Activated naive CD4-positive, alpha-beta T cell treated with anti-CD3 and anti-CD28 coated beads, Interleukin-2, amount 50 U/mL, for 72 hours (primary cell): ENCODE results near the gene IFIT5. TPM values are rescaled to one million over a fixed set of nuclear protein-coding genes. Genes with fewer than 3 reads are reported as not detected.
A peak's percentile ranks its signal among the peaks of the same experiment; 100 is the strongest.

Source experiments
- ATAC-seq, 2 donors: fragments of 150-1000 bp; cut with Tn5 transposase; 2 replicates each; pipeline ENCODE4 v1.10.0; 2021; ENCODE audit warnings: mild to moderate bottlenecking in 2 of 2, moderate library complexity in 2 of 2
- DNase-seq, 2 donors: peaks; one replicate each; pipeline ENCODE4 v3.0.0; 2021 to 2022; ENCODE audit warnings: low spot score in 2 of 2
- H3K27ac Mint-ChIP-seq, 2 donors: one replicate each; pipeline ENCODE4 v1.8.0; 2022; ENCODE audit warnings: mild to moderate bottlenecking in 2 of 2, mixed read lengths in 2 of 2
- H3K36me3 Mint-ChIP-seq, 2 donors: one replicate each; pipeline ENCODE4 v1.8.0; 2022; ENCODE audit warnings: mixed read lengths in 2 of 2
- H3K9me3 Mint-ChIP-seq, 2 donors: one replicate each; pipeline ENCODE4 v1.8.0; 2022; ENCODE audit warnings: mixed read lengths in 2 of 2
- total RNA-seq, 2 donors: library from RNA; stranded (reverse); gene quantifications; one replicate each; pipeline ENCODE4 v1.2.3, GENCODE V29; 2022

Gene IFIT5, protein sequence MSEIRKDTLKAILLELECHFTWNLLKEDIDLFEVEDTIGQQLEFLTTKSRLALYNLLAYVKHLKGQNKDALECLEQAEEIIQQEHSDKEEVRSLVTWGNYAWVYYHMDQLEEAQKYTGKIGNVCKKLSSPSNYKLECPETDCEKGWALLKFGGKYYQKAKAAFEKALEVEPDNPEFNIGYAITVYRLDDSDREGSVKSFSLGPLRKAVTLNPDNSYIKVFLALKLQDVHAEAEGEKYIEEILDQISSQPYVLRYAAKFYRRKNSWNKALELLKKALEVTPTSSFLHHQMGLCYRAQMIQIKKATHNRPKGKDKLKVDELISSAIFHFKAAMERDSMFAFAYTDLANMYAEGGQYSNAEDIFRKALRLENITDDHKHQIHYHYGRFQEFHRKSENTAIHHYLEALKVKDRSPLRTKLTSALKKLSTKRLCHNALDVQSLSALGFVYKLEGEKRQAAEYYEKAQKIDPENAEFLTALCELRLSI
- 10 to 100 TPM in 1 of 2 donors, 1 to 10 TPM in 1; 3.1 to 10.9 TPM for total RNA-seq

- DNase-seq = peak; percentile 61 to 79
- Mint-ChIP-seq H3K27ac (peak within 1 kb of the TSS; percentile 91 to 97), H3K36me3 (peaks cover 23% of the 10 kb centered on the region in 2 donors), H3K9me3 (peaks cover 7% of the 10 kb centered on the region in 2 donors)
- peak; percentile 81 to 83 for ATAC-seq
Observed at GRCh38 chr10:89414146-89414878, at the start of gene IFIT5. IFIT5 (plus strand) TSS chr10:89414568; CDS start chr10:89414799, 231 bp downstream.

- Mint-ChIP-seq H3K9me3 (no peaks in the 10 kb centered on the region), H3K36me3 (no peaks in the 10 kb centered on the region), H3K27ac (no peak overlapping the region)
- no peak for DNase-seq
- peak in 1 of 2 donors; percentile 90 for ATAC-seq
Observed at GRCh38 chr10:89367529-89367928, 46.8 kb upstream of the IFIT5 start.

GRCh38 chr10:89368129-89368528 lies 46.2 kb upstream of the IFIT5 start:
- no peak for DNase-seq
- no peaks in the 10 kb centered on the region for H3K36me3 Mint-ChIP-seq
- H3K9me3 Mint-ChIP-seq = no peaks in the 10 kb centered on the region
- no peak overlapping the region for H3K27ac Mint-ChIP-seq
- ATAC-seq = no peak

- ATAC-seq (no peak), DNase-seq (no peak)
- Mint-ChIP-seq H3K27ac (no peak overlapping the region), H3K9me3 (no peaks in the 10 kb centered on the region), H3K36me3 (no peaks in the 10 kb centered on the region)
Observed at GRCh38 chr10:89369156-89370105, 44.9 kb upstream of the IFIT5 start.

DNA sequence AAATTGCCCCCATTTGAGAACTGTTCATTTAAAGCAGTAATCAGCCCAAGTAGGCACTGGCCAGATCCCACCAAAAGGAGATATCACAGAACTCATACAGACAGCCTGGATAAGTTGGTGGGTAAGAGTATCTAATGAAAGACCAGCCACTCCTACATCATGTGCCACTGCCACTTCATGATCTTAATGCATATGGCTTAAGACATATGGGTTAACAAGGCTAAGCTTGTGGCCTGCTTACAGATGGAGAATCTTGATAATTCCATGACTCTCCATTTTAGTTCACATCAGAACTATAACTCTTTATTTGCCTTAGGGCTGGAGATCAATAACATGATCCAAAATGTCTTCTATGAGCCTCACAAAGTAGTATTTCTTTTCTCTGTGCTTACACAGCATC lies 43.3 kb upstream of the IFIT5 start:
- H3K36me3 Mint-ChIP-seq = no peaks in the 10 kb centered on the region
- no peak overlapping the region for H3K27ac Mint-ChIP-seq
- ATAC-seq = no peak
- no peaks in the 10 kb centered on the region for H3K9me3 Mint-ChIP-seq
- DNase-seq = no peak

DNA sequence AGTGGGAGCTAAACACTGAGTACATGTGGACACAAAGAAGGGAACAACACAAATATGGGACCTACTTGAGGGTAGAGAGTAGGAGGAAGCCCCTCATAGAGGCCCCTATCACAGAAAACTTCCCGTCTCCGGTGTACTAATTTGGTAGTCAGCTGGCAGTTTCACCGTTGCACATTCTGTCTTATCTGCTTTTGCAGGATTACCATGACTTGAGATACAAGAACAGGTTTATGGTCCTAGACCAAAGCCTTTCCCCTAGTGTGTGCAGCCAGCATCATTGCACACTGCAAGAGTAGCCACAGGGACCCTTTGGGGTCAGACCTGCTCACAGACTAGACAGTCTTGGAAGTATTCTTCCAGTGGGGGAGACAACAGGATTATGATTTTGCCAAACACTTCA lies 42.4 kb upstream of the IFIT5 start:
- H3K9me3 Mint-ChIP-seq = no peaks in the 10 kb centered on the region
- DNase-seq (no peak), ATAC-seq (no peak)
- H3K27ac Mint-ChIP-seq = no peak overlapping the region
- H3K36me3 Mint-ChIP-seq = no peaks in the 10 kb centered on the region

- ATAC-seq (no peak), DNase-seq (no peak)
- no peak overlapping the region for H3K27ac Mint-ChIP-seq
- H3K9me3 Mint-ChIP-seq = no peaks in the 10 kb centered on the region
- no peaks in the 10 kb centered on the region for H3K36me3 Mint-ChIP-seq
Observed at GRCh38 chr10:89373916-89374711, 40.3 kb upstream of the IFIT5 start.

DNA sequence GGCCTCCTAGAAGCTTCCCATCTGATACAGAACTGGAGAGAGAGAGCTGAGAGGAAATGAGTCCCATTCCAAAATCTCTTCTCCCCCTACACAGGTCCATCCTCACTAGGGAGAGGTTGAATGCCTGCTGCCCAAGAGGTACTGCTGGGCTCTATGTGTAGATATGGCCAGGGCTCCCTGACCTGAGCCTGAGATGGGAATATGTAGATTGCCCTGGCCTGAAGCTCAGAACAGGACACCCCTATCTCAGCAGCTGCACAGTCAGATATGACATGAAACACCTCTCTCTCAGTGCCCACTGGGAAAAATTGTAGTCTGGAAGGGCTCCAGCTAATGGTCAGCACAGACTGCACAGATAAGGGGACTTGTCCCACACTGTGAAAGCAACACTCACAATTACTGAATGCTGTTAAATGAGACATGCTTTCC lies 39.6 kb upstream of the IFIT5 start:
- no peaks in the 10 kb centered on the region for H3K36me3 Mint-ChIP-seq
- H3K9me3 Mint-ChIP-seq = no peaks in the 10 kb centered on the region
- ATAC-seq = no peak
- no peak for DNase-seq
- H3K27ac Mint-ChIP-seq = no peak overlapping the region

- DNase-seq = no peak
- Mint-ChIP-seq H3K36me3 (no peaks in the 10 kb centered on the region), H3K9me3 (no peaks in the 10 kb centered on the region), H3K27ac (no peak within 1 kb of the TSS)
- no peak for ATAC-seq
Observed at GRCh38 chr10:89377705-89378637, 36.4 kb upstream of the IFIT5 start, which contains the start of gene IFIT1B. IFIT1B (plus strand) TSS chr10:89378056; CDS start chr10:89378136, 80 bp downstream.

DNA sequence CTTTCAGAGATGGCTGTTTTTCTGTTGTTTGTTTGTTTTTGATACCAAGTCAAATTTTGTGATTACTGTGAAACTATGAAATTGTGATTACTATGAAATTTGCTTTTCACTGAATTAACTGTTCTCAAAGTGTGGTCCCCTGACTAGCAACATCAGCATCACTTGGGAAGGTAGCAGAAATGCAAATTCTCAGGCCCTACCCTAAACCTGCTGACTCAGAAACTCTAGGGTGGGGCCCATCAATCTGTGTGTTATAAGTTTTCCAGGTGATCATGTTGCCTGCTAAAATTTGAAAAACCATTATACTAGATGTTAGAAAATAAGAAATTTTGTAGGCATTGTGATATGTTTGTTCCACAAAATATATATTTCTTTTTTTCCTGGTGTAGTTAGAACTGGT lies 35.3 kb upstream of the IFIT5 start:
- no peaks in the 10 kb centered on the region for H3K9me3 Mint-ChIP-seq
- H3K27ac Mint-ChIP-seq = no peak overlapping the region
- no peak for ATAC-seq

DNA sequence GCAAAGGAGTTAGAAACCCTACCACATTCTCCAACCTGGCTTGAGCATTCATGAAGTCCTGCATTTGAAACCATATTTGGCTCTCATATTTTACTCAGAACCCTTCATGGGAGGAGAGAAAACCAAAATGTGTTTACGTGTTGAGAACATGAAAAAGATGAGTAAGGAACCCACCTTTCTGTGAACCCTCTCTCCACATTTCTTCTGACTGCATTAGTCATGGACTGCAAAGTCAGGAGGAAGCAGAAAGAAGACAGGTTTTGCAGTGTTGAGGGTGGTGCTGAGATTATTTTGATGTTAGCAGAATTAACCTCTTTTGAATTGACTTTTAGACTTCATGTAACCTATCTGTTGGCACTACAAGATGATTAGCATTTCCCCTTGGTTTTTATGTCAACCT lies 31.6 kb upstream of the IFIT5 start:
- no peaks in the 10 kb centered on the region for H3K9me3 Mint-ChIP-seq
- no peak for DNase-seq
- no peaks in the 10 kb centered on the region for H3K36me3 Mint-ChIP-seq
- ATAC-seq = peak in 1 of 2 donors; percentile 61
- H3K27ac Mint-ChIP-seq = no peak overlapping the region

More for the DNA sequence above, 35.3 kb upstream of the IFIT5 start:
- DNase-seq = no peak
- no peaks in the 10 kb centered on the region for H3K36me3 Mint-ChIP-seq

DNA sequence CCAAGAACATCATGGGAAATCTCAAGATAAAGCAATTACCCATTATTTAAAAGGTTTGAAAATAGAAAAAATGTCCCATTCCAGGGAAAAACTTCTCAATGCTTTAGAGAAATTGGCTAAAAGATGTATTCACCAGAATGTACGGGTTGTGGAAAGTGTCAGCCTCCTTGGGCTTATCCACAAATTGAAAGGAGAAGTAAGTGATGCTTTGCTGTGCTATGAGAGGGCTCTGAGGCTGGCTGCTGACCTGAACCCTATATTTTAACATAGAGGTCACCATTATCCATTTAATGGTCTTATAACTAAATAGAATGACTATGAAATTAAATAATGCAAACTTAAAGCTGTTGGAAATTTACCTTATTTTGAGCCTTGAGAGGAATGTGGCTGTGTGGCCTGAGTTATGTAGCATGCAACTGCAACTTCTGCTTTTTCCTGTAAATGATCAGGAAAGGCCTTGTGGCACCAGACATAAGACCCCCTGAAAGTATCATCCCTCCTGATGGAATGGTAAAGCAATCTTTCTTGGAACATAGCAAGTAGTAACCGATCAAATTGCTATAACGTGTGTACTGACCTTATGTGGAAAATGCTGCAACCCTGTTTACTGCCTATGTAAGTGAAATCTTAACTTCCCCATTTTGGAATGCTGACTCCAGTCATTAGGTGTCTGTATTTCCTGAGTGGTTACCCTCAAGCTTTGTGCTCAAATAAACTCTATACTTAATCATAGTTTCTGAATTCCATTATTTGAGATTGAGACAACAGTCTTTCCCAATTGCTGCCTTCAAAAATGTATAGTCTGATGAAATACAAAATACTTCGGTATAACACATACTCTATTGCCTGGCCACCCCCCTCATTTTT lies 29.7 kb upstream of the IFIT5 start:
- no peaks in the 10 kb centered on the region for H3K36me3 Mint-ChIP-seq
- H3K9me3 Mint-ChIP-seq = no peaks in the 10 kb centered on the region
- ATAC-seq (no peak), DNase-seq (no peak)
- no peak overlapping the region for H3K27ac Mint-ChIP-seq

DNA sequence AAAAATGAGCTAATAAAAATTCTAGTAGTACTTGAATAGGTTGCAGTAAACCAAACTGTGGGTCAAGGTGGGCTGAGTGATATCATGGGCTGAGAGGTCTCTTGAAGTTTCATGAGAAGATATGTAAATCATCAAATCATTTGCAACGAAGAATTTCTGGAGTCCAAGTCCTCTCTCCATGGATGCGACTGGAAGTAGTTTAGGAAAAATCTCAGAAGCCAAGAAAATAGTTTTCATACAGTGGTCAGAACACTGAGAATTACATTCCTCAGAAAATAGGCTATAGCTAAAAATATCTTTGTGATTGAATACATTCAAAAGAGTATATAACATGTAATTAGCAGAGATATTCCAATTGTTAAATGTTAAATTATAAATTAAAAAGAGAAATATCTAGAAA lies 25.6 kb upstream of the IFIT5 start:
- Mint-ChIP-seq H3K36me3 (no peaks in the 10 kb centered on the region), H3K27ac (no peak overlapping the region), H3K9me3 (no peaks in the 10 kb centered on the region)
- DNase-seq (no peak), ATAC-seq (no peak)

- DNase-seq (no peak), ATAC-seq (no peak)
- Mint-ChIP-seq H3K27ac (no peak overlapping the region), H3K36me3 (no peaks in the 10 kb centered on the region), H3K9me3 (no peaks in the 10 kb centered on the region)
Observed at GRCh38 chr10:89389254-89389653, 25.1 kb upstream of the IFIT5 start.
